Ectodermal cell (in vitro differentiated cells): Measurements from ENCODE around the gene CGA. TPM values are rescaled to one million over a fixed set of nuclear protein-coding genes. Genes with fewer than 3 reads are reported as not detected.
"Not testable (repeated sequence)": the region's sequence is repeated elsewhere in the genome, so short reads cannot be mapped to it uniquely, and the experiment has no call there.

Experiments
- H3K27ac ChIP-seq: 2 replicates; pipeline ENCODE4 v1.7.0; 2013; ENCODE audit warnings: mild to moderate bottlenecking, low read depth, low read length; ENCODE audit not compliant: insufficient read depth, poor library complexity, severe bottlenecking
- H3K27me3 ChIP-seq: 2 replicates; pipeline ENCODE4 v1.7.0; 2013; ENCODE audit warnings: mild to moderate bottlenecking, low read length; ENCODE audit not compliant: insufficient read depth, control insufficient read depth, poor library complexity, severe bottlenecking
- H3K36me3 ChIP-seq: one replicate; pipeline ENCODE4 v1.7.0; 2013; ENCODE audit warnings: low read length; ENCODE audit not compliant: control insufficient read depth, insufficient read depth
- H3K4me1 ChIP-seq: one replicate; pipeline ENCODE4 v1.7.0; 2013; ENCODE audit warnings: low read length; ENCODE audit not compliant: control insufficient read depth, insufficient read depth
- H3K4me3 ChIP-seq: 2 replicates; pipeline ENCODE4 v1.7.0; 2013; ENCODE audit warnings: low read depth, low read length, control low read depth; ENCODE audit not compliant: insufficient read depth
- H3K9me3 ChIP-seq: 2 replicates; pipeline ENCODE4 v1.7.0; 2013; ENCODE audit warnings: mild to moderate bottlenecking, low read length, moderate library complexity; ENCODE audit not compliant: control insufficient read depth
- WGBS, 2 experiments: methylation state at CpG; one replicate each; pipeline ENCODE4 v1.1.7; 2013; ENCODE audit warnings: missing lambda C conversion rate in 2 of 2; 5-methylcytosine and 5-hydroxymethylcytosine counted together
- polyA plus RNA-seq, 4 experiments: library from polyadenylated mRNA; stranded (reverse); fragments of 50-300 nt; gene quantifications; one replicate each; pipeline ENCODE4 v1.2.3, GENCODE V29; 2013

CGA gene
- polyA plus RNA-seq (2013, experiment 1 of 4): not detected
- not detected for polyA plus RNA-seq (2013, experiment 2 of 4)
- not detected for polyA plus RNA-seq (2013, experiment 3 of 4)
- not detected for polyA plus RNA-seq (2013, experiment 4 of 4)

DNA sequence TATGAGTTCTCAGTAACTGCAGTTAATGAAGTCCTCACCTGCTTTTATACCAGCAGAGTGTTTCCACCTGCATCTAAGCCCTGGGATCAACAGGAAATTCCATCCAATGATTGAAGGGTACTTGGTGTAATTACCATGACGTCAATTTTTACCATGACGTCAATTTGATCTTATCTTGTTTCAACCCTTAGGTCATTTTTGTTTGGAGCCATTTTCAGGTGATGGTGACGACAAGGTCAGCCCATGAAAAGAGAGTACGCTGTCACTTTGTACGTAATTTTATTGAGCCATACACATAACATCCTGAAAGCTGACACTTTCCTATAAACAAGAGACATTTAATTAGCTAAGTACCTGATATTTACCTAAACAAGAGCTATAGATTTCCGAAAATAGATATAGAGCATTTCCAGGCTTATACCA is at the start of gene CGA:
TSS of gene CGA (minus strand) at position 20 of the 423 bp plus-strand sequence. CDS start 6,906 bp downstream, outside the sequence.
- H3K4me3 ChIP-seq: no peak within 1 kb of the TSS
- WGBS, 2 experiments: 88 to 90% methylated on average over 6 of the region's 6 CpGs
- H3K4me1 ChIP-seq: no peaks in the 10 kb centered on the region
- no peaks in the 10 kb centered on the region for H3K27me3 ChIP-seq
- no peaks in the 10 kb centered on the region for H3K9me3 ChIP-seq
- no peaks in the 10 kb centered on the region for H3K36me3 ChIP-seq
- H3K27ac ChIP-seq: no peak within 1 kb of the TSS

DNA sequence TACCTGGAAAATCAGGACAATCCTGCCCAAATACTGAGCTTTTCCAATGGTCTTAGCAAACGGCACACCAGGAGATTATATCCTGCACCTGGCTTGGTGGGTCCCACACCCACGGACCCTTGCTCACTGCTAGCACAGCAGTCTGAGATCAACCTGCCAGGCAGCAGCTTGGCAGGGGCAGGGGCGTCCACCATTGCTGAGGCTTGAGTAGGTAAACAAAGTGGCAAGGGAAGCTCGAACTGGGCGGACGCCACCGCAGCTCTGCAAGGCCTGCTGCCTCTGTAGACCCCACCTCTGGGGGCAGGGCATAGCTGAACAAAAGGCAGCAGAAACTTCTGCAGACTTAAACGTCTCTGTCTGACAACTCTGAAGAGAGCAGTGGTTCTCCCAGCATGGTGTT is 45.0 kb upstream of the CGA start:
- H3K9me3 ChIP-seq, H3K4me3 ChIP-seq, H3K36me3 ChIP-seq, H3K27me3 ChIP-seq, H3K4me1 ChIP-seq, H3K27ac ChIP-seq: not testable (repeated sequence)
- WGBS, 2 experiments: 92 to 94% methylated on average over 8 of the region's 8 CpGs

DNA sequence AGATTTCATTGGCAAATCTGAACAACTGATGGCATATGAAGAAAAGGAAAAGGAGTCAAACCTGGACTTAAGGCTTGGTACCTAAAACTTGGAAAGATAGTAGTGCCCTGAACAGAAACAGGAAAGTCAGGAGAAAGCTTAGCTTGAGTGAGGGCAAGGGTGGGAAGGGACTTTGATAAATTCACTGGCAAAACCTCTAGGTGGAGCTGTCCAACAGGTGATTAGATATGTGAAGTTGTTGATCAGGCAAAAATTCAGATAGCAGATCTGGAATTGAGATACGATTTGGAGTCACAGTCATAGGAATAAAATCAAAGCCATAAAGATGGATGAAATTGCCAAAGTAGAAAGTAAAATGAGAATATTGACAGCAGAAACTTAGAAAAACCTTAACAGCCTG is 44.3 kb upstream of the CGA start:
- H3K27ac ChIP-seq: no peak overlapping the region
- H3K4me1 ChIP-seq: no peaks in the 10 kb centered on the region
- no peaks in the 10 kb centered on the region for H3K27me3 ChIP-seq
- 68 to 89% methylated on average over 1 of the region's 1 CpG for WGBS, 2 experiments
- no peaks in the 10 kb centered on the region for H3K9me3 ChIP-seq
- H3K36me3 ChIP-seq: no peaks in the 10 kb centered on the region
- no peak overlapping the region for H3K4me3 ChIP-seq

DNA sequence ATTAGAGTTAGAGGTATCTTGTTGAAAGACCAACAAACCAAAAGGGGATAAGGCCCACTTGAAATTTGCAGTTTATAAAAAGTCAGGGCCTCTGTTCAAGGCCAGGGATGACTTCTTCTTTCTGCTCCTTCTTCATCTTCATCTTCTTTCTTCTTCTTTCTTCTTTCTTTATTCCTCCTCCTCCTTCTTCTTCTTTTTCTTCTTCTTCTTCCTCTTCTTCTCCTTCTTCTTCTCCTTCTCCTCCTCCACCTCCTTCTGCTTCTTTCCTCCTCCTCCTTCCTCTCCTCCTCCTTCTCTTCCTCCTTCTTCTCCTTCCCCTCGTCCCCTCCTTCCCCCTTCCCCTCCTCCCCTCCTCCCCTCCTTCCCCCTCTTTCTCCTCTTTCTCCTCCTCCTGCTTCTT is 42.1 kb upstream of the CGA start:
- H3K27me3 ChIP-seq: no peaks in the 10 kb centered on the region
- H3K9me3 ChIP-seq: no peaks in the 10 kb centered on the region
- H3K36me3 ChIP-seq: no peaks in the 10 kb centered on the region
- WGBS, 2 experiments: 31 to 60% methylated on average over 1 of the region's 1 CpG
- H3K27ac ChIP-seq: no peak overlapping the region
- H3K4me1 ChIP-seq: no peaks in the 10 kb centered on the region
- no peak overlapping the region for H3K4me3 ChIP-seq

DNA sequence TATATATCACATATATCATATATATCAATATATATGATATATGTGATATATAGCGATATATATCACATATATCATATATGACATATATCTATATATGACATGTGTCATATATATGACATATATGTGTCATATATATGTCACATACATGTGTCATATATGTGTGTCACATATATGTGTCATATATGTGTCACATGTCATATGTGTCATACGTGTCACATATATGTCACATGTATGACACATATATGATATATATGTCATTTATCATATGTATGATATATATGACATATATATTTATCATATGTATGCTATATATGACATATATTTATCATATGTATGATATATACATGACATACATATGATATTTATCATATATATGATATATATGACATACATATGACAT is 32.8 kb upstream of the CGA start:
- H3K9me3 ChIP-seq: no peaks in the 10 kb centered on the region
- no peaks in the 10 kb centered on the region for H3K36me3 ChIP-seq
- WGBS, 2 experiments: no CpG with 5 or more reads among the region's 2 CpGs
- H3K4me3 ChIP-seq: no peak overlapping the region
- H3K4me1 ChIP-seq: no peaks in the 10 kb centered on the region
- H3K27ac ChIP-seq: no peak overlapping the region
- no peaks in the 10 kb centered on the region for H3K27me3 ChIP-seq

GRCh38 chr6:87126501-87126900 is 31.6 kb upstream of the CGA start:
- Histone ChIP-seq H3K4me3 (no peak overlapping the region), H3K9me3 (no peaks in the 10 kb centered on the region), H3K36me3 (no peaks in the 10 kb centered on the region), H3K27ac (no peak overlapping the region), H3K4me1 (no peaks in the 10 kb centered on the region), H3K27me3 (no peaks in the 10 kb centered on the region)
- 40 to 44% methylated on average over 1 of the region's 1 CpG for WGBS, 2 experiments

DNA sequence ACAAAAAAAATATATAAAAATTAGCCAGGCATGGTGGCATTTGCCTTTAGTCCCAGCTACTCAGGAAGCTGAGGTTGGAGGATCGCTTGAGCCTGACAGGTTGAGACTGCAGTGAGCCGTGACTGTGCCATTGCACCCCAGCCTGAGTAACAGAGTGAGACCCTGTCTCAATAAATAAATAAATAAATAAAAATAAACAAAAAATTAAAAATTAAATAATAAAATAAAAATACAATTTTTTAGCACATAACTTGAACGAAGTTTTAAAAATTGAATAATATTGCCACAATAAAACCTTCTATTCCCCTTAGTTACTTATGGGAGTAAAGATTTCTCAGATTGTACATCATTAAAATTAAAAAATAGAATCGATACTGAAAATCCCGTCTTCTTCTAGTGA is 29.2 kb upstream of the CGA start:
- WGBS, 2 experiments: 91 to 100% methylated on average over 2 to 4 of the region's 5 CpGs
- no peaks in the 10 kb centered on the region for H3K9me3 ChIP-seq
- no peaks in the 10 kb centered on the region for H3K36me3 ChIP-seq
- no peak overlapping the region for H3K4me3 ChIP-seq
- H3K27ac ChIP-seq: no peak overlapping the region
- no peaks in the 10 kb centered on the region for H3K27me3 ChIP-seq
- no peaks in the 10 kb centered on the region for H3K4me1 ChIP-seq

- Histone ChIP-seq H3K4me3 (no peak overlapping the region), H3K9me3 (no peaks in the 10 kb centered on the region), H3K36me3 (no peaks in the 10 kb centered on the region), H3K27ac (no peak overlapping the region), H3K4me1 (no peaks in the 10 kb centered on the region), H3K27me3 (no peaks in the 10 kb centered on the region)
- WGBS, 2 experiments: 95 to 96% methylated on average over 51 of the region's 51 CpGs
These were observed 27.6 kb upstream of the CGA start for GRCh38 chr6:87122477-87122876.

- no peaks in the 10 kb centered on the region for H3K9me3 ChIP-seq
- no peaks in the 10 kb centered on the region for H3K27me3 ChIP-seq
- no peak overlapping the region for H3K27ac ChIP-seq
- 93 to 100% methylated on average over 4 of the region's 4 CpGs for WGBS, 2 experiments
- no peaks in the 10 kb centered on the region for H3K36me3 ChIP-seq
- H3K4me1 ChIP-seq: no peaks in the 10 kb centered on the region
- H3K4me3 ChIP-seq: no peak overlapping the region
These were observed 23.1 kb upstream of the CGA start for GRCh38 chr6:87118054-87118453.

DNA sequence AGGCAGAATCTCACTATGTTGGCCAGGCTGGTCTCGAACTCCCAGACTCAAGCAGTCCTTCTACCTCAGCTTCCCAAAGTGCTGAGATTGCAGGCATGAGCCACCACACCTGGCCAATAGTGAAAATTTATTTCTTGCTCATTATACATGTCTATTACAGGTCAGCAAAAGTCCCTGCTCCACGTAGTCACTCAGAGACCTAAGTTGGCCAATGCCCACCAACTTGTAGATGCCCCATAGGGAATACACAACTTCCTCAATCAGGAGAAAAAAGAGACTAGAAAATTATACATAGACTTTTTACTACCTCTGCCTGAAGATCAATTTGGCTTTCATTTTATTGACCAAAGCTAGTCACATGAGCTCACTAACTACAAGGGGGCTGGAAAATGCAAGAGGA is 22.0 kb upstream of the CGA start:
- no peaks in the 10 kb centered on the region for H3K9me3 ChIP-seq
- no peaks in the 10 kb centered on the region for H3K4me1 ChIP-seq
- no peak overlapping the region for H3K4me3 ChIP-seq
- H3K27me3 ChIP-seq: no peaks in the 10 kb centered on the region
- H3K36me3 ChIP-seq: no peaks in the 10 kb centered on the region
- no peak overlapping the region for H3K27ac ChIP-seq
- 91 to 93% methylated on average over 2 of the region's 2 CpGs for WGBS, 2 experiments
